Measurements from ENCODE around the gene TRABD. TPM values are rescaled to one million over a fixed set of nuclear protein-coding genes. Genes with fewer than 3 reads are reported as not detected.
A peak's percentile ranks its signal among the peaks of the same experiment; 100 is the strongest.
"Not testable (repeated sequence)": the region's sequence is repeated elsewhere in the genome, so short reads cannot be mapped to it uniquely, and the experiment has no call there.

The TRABD gene
- total and polyA plus RNA-seq, 11 donors = 14.3 to 32.9 (median 18.0) TPM

- intact Hi-C loops (cut with DNase I) = no loop called here
Observed at GRCh38 chr22:50203288-50203687, 17.6 kb downstream of the TRABD start.

GRCh38 chr22:50204571-50204970, 18.9 kb downstream of the TRABD start:
- H3K4me3 ChIP-seq = no peak overlapping the region
- DNase-seq = no peak
- peaks cover 0 to 48% (median 37%) of the 10 kb centered on the region in 9 donors for H3K36me3 ChIP-seq
- H3K9me3 ChIP-seq = no peaks in the 10 kb centered on the region
- H3K27ac ChIP-seq = peak overlapping the region in 1 of 12 donors; percentile 63
- TF ChIP-seq POLR2A (IDR thresholded peaks at IDR 0.05) (no peak), CTCF (IDR thresholded peaks at IDR 0.05) (no peak)
- WGBS, 4 donors = 91 to 95% (median 93%) methylated on average over 7 of the region's 7 CpGs
- H3K27me3 ChIP-seq = no peaks in the 10 kb centered on the region
- peaks cover 0 to 69% (median 38%) of the 10 kb centered on the region in 12 donors for H3K4me1 ChIP-seq
- ATAC-seq = no peak
- intact Hi-C loops (cut with DNase I) = no loop called here

More at GRCh38 chr22:50203288-50203687, 17.6 kb downstream of the TRABD start:
- Histone ChIP-seq H3K9me3 (no peaks in the 10 kb centered on the region), H3K4me1 (peaks cover 0 to 74% (median 40%) of the 10 kb centered on the region in 12 donors), H3K27me3 (no peaks in the 10 kb centered on the region), H3K36me3 (peaks cover 0 to 38% (median 32%) of the 10 kb centered on the region in 9 donors), H3K4me3 (no peak overlapping the region), H3K27ac (no peak overlapping the region)
- no peak for DNase-seq
- ATAC-seq = no peak
- 93 to 98% (median 97%) methylated on average over 1 of the region's 1 CpG for WGBS, 4 donors
- TF ChIP-seq CTCF (IDR thresholded peaks at IDR 0.05) = no peak

- Histone ChIP-seq H3K27ac (peak overlapping the region in 2 of 12 donors; percentile 49 to 63), H3K4me1 (peaks cover 0 to 64% (median 34%) of the 10 kb centered on the region in 12 donors), H3K36me3 (peaks cover 0 to 48% (median 38%) of the 10 kb centered on the region in 9 donors)
- not testable (repeated sequence) for ATAC-seq, H3K27me3 ChIP-seq, H3K4me3 ChIP-seq, DNase-seq, H3K9me3 ChIP-seq
- intact Hi-C loops (cut with DNase I) = loop anchor here in 4 of 10 donors (5.0 kb wide), 2 partner anchors 58 to 273 kb away; no protein-coding TSS in a partner anchor
- 87 to 95% (median 92%) methylated on average over 9 of the region's 9 CpGs for WGBS, 4 donors
Observed at GRCh38 chr22:50204998-50205397, 19.3 kb downstream of the TRABD start.

GRCh38 chr22:50205781-50206569, 20.3 kb downstream of the TRABD start:
- DNase-seq = peak in 1 of 5 donors; percentile 6
- peak in 1 of 4 donors; percentile 2 for ATAC-seq
- Histone ChIP-seq H3K4me1 (peaks cover 0 to 61% (median 31%) of the 10 kb centered on the region in 12 donors), H3K27ac (peak overlapping the region in 9 of 12 donors; percentile 18 to 80 (median 54)), H3K27me3 (no peaks in the 10 kb centered on the region), H3K4me3 (no peak overlapping the region), H3K9me3 (no peaks in the 10 kb centered on the region), H3K36me3 (peaks cover 0 to 57% (median 48%) of the 10 kb centered on the region in 9 donors)
- WGBS, 4 donors = 89 to 93% (median 91%) methylated on average over 26 to 45 of the region's 45 CpGs
- no peak for TF ChIP-seq CTCF (IDR thresholded peaks at IDR 0.05)
- TF ChIP-seq POLR2A (IDR thresholded peaks at IDR 0.05) = no peak
- intact Hi-C loops (cut with DNase I) = loop anchor here in 5 of 10 donors (2.0 to 5.0 kb wide), 3 partner anchors 57 to 274 kb away; no protein-coding TSS in a partner anchor

Data from heart left ventricle (tissue), 16 donors.